ENCODE measurements around the gene TARBP1.
"Not testable (repeated sequence)": the region's sequence is repeated elsewhere in the genome, so short reads cannot be mapped to it uniquely, and the experiment has no call there.

Gene TARBP1

GRCh38 chr1:234396092-234396491 lies 82.9 kb downstream of the TARBP1 start:
- Mint-ChIP-seq H3K9me3 (peaks cover 2 to 4% of the 10 kb centered on the region in 2 donors), H3K27ac (no peak overlapping the region), H3K4me3 (no peak overlapping the region), H3K27me3 (no peaks in the 10 kb centered on the region), H3K36me3 (peaks cover 18 to 46% of the 10 kb centered on the region in 2 donors), H3K4me1 (peaks cover 14 to 20% of the 10 kb centered on the region in 2 donors)
- no peak for ATAC-seq (replicated peaks)
- DNase-seq, result no peak

- Mint-ChIP-seq H3K27me3 (no peaks in the 10 kb centered on the region), H3K36me3 (peaks cover 22 to 46% of the 10 kb centered on the region in 2 donors), H3K4me1 (peaks cover 13% of the 10 kb centered on the region in 2 donors), H3K27ac (no peak overlapping the region), H3K9me3 (peaks cover 2 to 4% of the 10 kb centered on the region in 2 donors), H3K4me3 (no peak overlapping the region)
- DNase-seq, result no peak
- no peak for ATAC-seq (replicated peaks)
These were observed 83.7 kb downstream of the TARBP1 start for GRCh38 chr1:234395297-234395696.

GRCh38 chr1:234393190-234393589 lies 85.8 kb downstream of the TARBP1 start:
- H3K9me3 Mint-ChIP-seq, result peaks cover 2 to 4% of the 10 kb centered on the region in 2 donors
- H3K27ac Mint-ChIP-seq, result no peak overlapping the region
- no peak for ATAC-seq (replicated peaks)
- peaks cover 29 to 42% of the 10 kb centered on the region in 2 donors for H3K36me3 Mint-ChIP-seq
- H3K27me3 Mint-ChIP-seq, result no peaks in the 10 kb centered on the region
- H3K4me1 Mint-ChIP-seq, result peaks cover 0 to 4% of the 10 kb centered on the region in 2 donors
- no peak overlapping the region for H3K4me3 Mint-ChIP-seq
- no peak for DNase-seq

GRCh38 chr1:234388094-234388493 lies 90.9 kb downstream of the TARBP1 start:
- Mint-ChIP-seq H3K4me1 (no peaks in the 10 kb centered on the region), H3K27me3 (no peaks in the 10 kb centered on the region), H3K4me3 (no peak overlapping the region), H3K9me3 (no peaks in the 10 kb centered on the region), H3K27ac (no peak overlapping the region), H3K36me3 (peaks cover 38 to 42% of the 10 kb centered on the region in 2 donors)
- no peak for DNase-seq
- no peak for ATAC-seq (replicated peaks)

GRCh38 chr1:234386122-234386521 lies 92.9 kb downstream of the TARBP1 start:
- Mint-ChIP-seq H3K27me3 (no peaks in the 10 kb centered on the region), H3K9me3 (no peaks in the 10 kb centered on the region), H3K4me1 (peaks cover 0 to 6% of the 10 kb centered on the region in 2 donors), H3K36me3 (peaks cover 41 to 42% of the 10 kb centered on the region in 2 donors), H3K4me3 (no peak overlapping the region), H3K27ac (no peak overlapping the region)
- ATAC-seq (replicated peaks) (no peak), DNase-seq (no peak)

GRCh38 chr1:234381699-234382555 lies 97.1 kb downstream of the TARBP1 start:
- DNase-seq (no peak), ATAC-seq (replicated peaks) (no peak)
- Mint-ChIP-seq H3K36me3 (peaks cover 57 to 62% of the 10 kb centered on the region in 2 donors), H3K27me3 (no peaks in the 10 kb centered on the region), H3K9me3 (peaks cover 6 to 7% of the 10 kb centered on the region in 2 donors), H3K4me3 (no peak overlapping the region), H3K27ac (peak overlapping the region; percentile 1), H3K4me1 (peaks cover 16 to 24% of the 10 kb centered on the region in 2 donors)

GRCh38 chr1:234379591-234380109 lies 99.3 kb downstream of the TARBP1 start:
- not testable (repeated sequence) for H3K9me3 Mint-ChIP-seq; H3K27ac Mint-ChIP-seq; H3K4me3 Mint-ChIP-seq; DNase-seq; ATAC-seq (replicated peaks); H3K27me3 Mint-ChIP-seq
- Mint-ChIP-seq H3K4me1 (peaks cover 25 to 45% of the 10 kb centered on the region in 2 donors), H3K36me3 (peaks cover 54 to 58% of the 10 kb centered on the region in 2 donors)

GRCh38 chr1:234375672-234376071 lies 103.3 kb downstream of the TARBP1 start:
- ATAC-seq (replicated peaks) (no peak), DNase-seq (no peak)
- Mint-ChIP-seq H3K36me3 (peaks cover 42% of the 10 kb centered on the region in 2 donors), H3K27me3 (no peaks in the 10 kb centered on the region), H3K27ac (no peak overlapping the region), H3K4me3 (no peak overlapping the region), H3K4me1 (peaks cover 22 to 57% of the 10 kb centered on the region in 2 donors), H3K9me3 (peaks cover 6 to 7% of the 10 kb centered on the region in 2 donors)

- H3K36me3 Mint-ChIP-seq, result peaks cover 29 to 30% of the 10 kb centered on the region in 2 donors
- peaks cover 0 to under 1% of the 10 kb centered on the region in 2 donors for H3K9me3 Mint-ChIP-seq
- ATAC-seq (replicated peaks) (peak; percentile 29 to 32), DNase-seq (no peak)
- H3K27me3 Mint-ChIP-seq, result no peaks in the 10 kb centered on the region
- peaks cover 16 to 50% of the 10 kb centered on the region in 2 donors for H3K4me1 Mint-ChIP-seq
- H3K27ac Mint-ChIP-seq, result peak overlapping the region; percentile 100
- H3K4me3 Mint-ChIP-seq, result peak overlapping the region; percentile 95 to 99
These were observed 105.1 kb downstream of the TARBP1 start for GRCh38 chr1:234373959-234374254.

- H3K9me3 Mint-ChIP-seq, result no peaks in the 10 kb centered on the region
- peaks cover 24 to 26% of the 10 kb centered on the region in 2 donors for H3K36me3 Mint-ChIP-seq
These were observed 105.7 kb downstream of the TARBP1 start, which contains the start of gene COA6 for GRCh38 chr1:234373064-234373958. Gene COA6 (plus strand): TSS chr1:234373456. CDS start chr1:234373467, 11 bp downstream.

GRCh38 chr1:234372011-234372757 lies 106.8 kb downstream of the TARBP1 start:
- Mint-ChIP-seq H3K9me3 (no peaks in the 10 kb centered on the region), H3K36me3 (peaks cover 13 to 14% of the 10 kb centered on the region in 2 donors), H3K4me1 (peaks cover 12 to 34% of the 10 kb centered on the region in 2 donors), H3K27me3 (no peaks in the 10 kb centered on the region), H3K4me3 (peak overlapping the region; percentile 95 to 99), H3K27ac (peak overlapping the region; percentile 56)
- no peak for DNase-seq
- ATAC-seq (replicated peaks), result no peak

More at GRCh38 chr1:234373064-234373958, 105.7 kb downstream of the TARBP1 start, which contains the start of gene COA6:
- H3K4me1 Mint-ChIP-seq, result peaks cover 16 to 46% of the 10 kb centered on the region in 2 donors
- H3K27ac Mint-ChIP-seq, result peak within 1 kb of the TSS; percentile 100
- DNase-seq (peak; percentile 91), ATAC-seq (replicated peaks) (peak; percentile 91)
- H3K4me3 Mint-ChIP-seq, result peak within 1 kb of the TSS; percentile 95 to 99
- no peaks in the 10 kb centered on the region for H3K27me3 Mint-ChIP-seq

GRCh38 chr1:234371414-234371813 lies 107.6 kb downstream of the TARBP1 start:
- peaks cover 8 to 29% of the 10 kb centered on the region in 2 donors for H3K4me1 Mint-ChIP-seq
- no peaks in the 10 kb centered on the region for H3K9me3 Mint-ChIP-seq

GRCh38 chr1:234369784-234370183 lies 109.2 kb downstream of the TARBP1 start:
- Mint-ChIP-seq H3K4me3 (no peak overlapping the region), H3K36me3 (peaks cover 0 to 2% of the 10 kb centered on the region in 2 donors), H3K4me1 (peaks cover 3 to 13% of the 10 kb centered on the region in 2 donors), H3K9me3 (no peaks in the 10 kb centered on the region), H3K27me3 (peaks cover 0 to 7% of the 10 kb centered on the region in 2 donors), H3K27ac (no peak overlapping the region)
- ATAC-seq (replicated peaks), result no peak
- no peak for DNase-seq

More at GRCh38 chr1:234371414-234371813, 107.6 kb downstream of the TARBP1 start:
- H3K4me3 Mint-ChIP-seq, result no peak overlapping the region
- ATAC-seq (replicated peaks), result no peak
- DNase-seq, result no peak
- no peaks in the 10 kb centered on the region for H3K27me3 Mint-ChIP-seq
- H3K27ac Mint-ChIP-seq, result no peak overlapping the region
- peaks cover 7 to 8% of the 10 kb centered on the region in 2 donors for H3K36me3 Mint-ChIP-seq

Data from stimulated activated naive B cell treated with anti-CD40 and anti-IgM and Interleukin-4, amounts not matched to agents 10 μg/mL and 1 μg/mL and 100 μg/mL, for 72 hours (primary cell).